GM12878 (cell line): ENCODE results near the gene PLSCR3. TPM values are rescaled to one million over a fixed set of nuclear protein-coding genes. Genes with fewer than 3 reads are reported as not detected.

Source experiments
- ATAC-seq: fragments of 200-7000 bp; cut with Tn5 transposase; 3 replicates; pipeline ENCODE4 v1.9.1; 2020; ENCODE audit warnings: mild to moderate bottlenecking, moderate library complexity
- BruUV-seq: library from RNA; stranded (reverse); fragments of 400-500 nt; replicated peaks from 2 replicates; lab custom pipeline; 2021; lab: Mats Ljungman, UMichigan
- CTCF ChIA-PET: fragments of 300-600 bp; sonication (Branson Sonifier 250); formaldehyde crosslinking; extraction: SDS; loops from one replicate; lab custom pipeline; 2021; ENCODE audit warnings: inconsistent platforms; lab: Yijun Ruan, JAX
- POLR2A ChIA-PET: fragments of 350-600 bp; formaldehyde crosslinking; extraction: SDS; loops from one replicate; lab custom pipeline; 2021; ENCODE audit warnings: inconsistent platforms; lab: Charles Lee
- RAD21 ChIA-PET: fragments of 300-600 bp; sonication (Branson Sonifier 250); formaldehyde crosslinking; loops from one replicate; lab custom pipeline; 2023; ENCODE audit warnings: antibody characterized with exemption; ENCODE audit not compliant: unreplicated experiment; lab: Charles Lee
- SMC1A ChIA-PET: fragments of 300-600 bp; sonication (Branson Sonifier 250); formaldehyde crosslinking; loops from one replicate; lab custom pipeline; 2023; ENCODE audit not compliant: unreplicated experiment, uncharacterized antibody; lab: Charles Lee
- DNase-seq: peaks from one replicate; pipeline ENCODE4 v3.0.0-alpha.2; 2011; ENCODE audit warnings: low read depth, low spot score
- FAIRE-seq: peaks from 3 replicates; lab custom pipeline; 2011; peaks lifted over from hg19 to GRCh38; lab: Jason Lieb, UNC
- H2AFZ ChIP-seq: 2 replicates; pipeline ENCODE4 v1.6.0; 2011; ENCODE audit warnings: low read depth, low read length, control low read depth; ENCODE audit not compliant: control insufficient read depth
- H3K27ac ChIP-seq: 2 replicates; pipeline ENCODE4 v1.5.1; 2011; ENCODE audit warnings: control low read depth; ENCODE audit not compliant: control insufficient read depth, insufficient read depth
- H3K27me3 ChIP-seq, 2 experiments: replicated peaks in 1 of 2; 2 replicates each; pipeline versions ENCODE4 v1.6.0 to v1.6.1; 2011; ENCODE audit warnings: low read length in 1 of 2; ENCODE audit not compliant: control insufficient read depth in 2 of 2, insufficient read depth in 2 of 2
- H3K36me3 ChIP-seq, 2 experiments: 2 replicates each; pipeline ENCODE4 v1.5.1; 2011; ENCODE audit warnings: low read length in 1 of 2; ENCODE audit not compliant: control insufficient read depth in 2 of 2, insufficient read depth in 2 of 2
- H3K4me1 ChIP-seq: 2 replicates; pipeline ENCODE4 v1.6.1; 2011; ENCODE audit warnings: mild to moderate bottlenecking, low read length, moderate library complexity, mixed read lengths; ENCODE audit not compliant: control insufficient read depth, insufficient read depth
- H3K4me2 ChIP-seq: 2 replicates; pipeline ENCODE4 v1.6.0; 2011; ENCODE audit warnings: control low read depth; ENCODE audit not compliant: control insufficient read depth, insufficient read depth
- H3K4me3 ChIP-seq: fragments of 200-600 bp; sonication (generic); 2 replicates; pipeline ENCODE4 v1.5.1; 2016
- H3K79me2 ChIP-seq: 2 replicates; pipeline ENCODE4 v1.6.0; 2011; ENCODE audit warnings: low read length; ENCODE audit not compliant: control insufficient read depth, insufficient read depth
- H3K9ac ChIP-seq: 2 replicates; pipeline ENCODE4 v1.8.0; 2011; ENCODE audit warnings: low read length, control low read depth, mixed read lengths; ENCODE audit not compliant: control insufficient read depth, insufficient read depth
- H3K9me3 ChIP-seq: replicated peaks from 3 replicates; pipeline ENCODE4 v1.5.1; 2011; ENCODE audit warnings: mild to moderate bottlenecking, low read length; ENCODE audit not compliant: control insufficient read depth, insufficient read depth
- H4K20me1 ChIP-seq: 2 replicates; pipeline ENCODE4 v1.6.0; 2011; ENCODE audit not compliant: control insufficient read depth, insufficient read depth
- FOXK2 ChIP-seq: fragments of 450-650 bp; IDR thresholded peaks from 2 replicates; pipeline ENCODE4 v1.6.1; 2017; ENCODE audit warnings: mild to moderate bottlenecking, moderate library complexity
- FOXM1 ChIP-seq: IDR thresholded peaks from 2 replicates; pipeline ENCODE4 v1.6.1; 2012; ENCODE audit warnings: low read depth, mild to moderate bottlenecking, inconsistent platforms, low read length, moderate library complexity
- HCFC1 ChIP-seq: fragments of 150-350 bp; IDR thresholded peaks from 2 replicates; pipeline ENCODE4 v1.6.1; 2014; ENCODE audit warnings: low read length
- JUNB ChIP-seq: IDR thresholded peaks from 2 replicates; pipeline ENCODE4 v1.6.1; 2016; ENCODE audit warnings: antibody characterized with exemption, mild to moderate bottlenecking
- MYB ChIP-seq: fragments of 150-350 bp; IDR thresholded peaks from 2 replicates; pipeline ENCODE4 v1.6.1; 2014; ENCODE audit warnings: mild to moderate bottlenecking, low read depth, low read length, borderline replicate concordance
- NFXL1 ChIP-seq: fragments of 450-650 bp; IDR thresholded peaks from 2 replicates; pipeline ENCODE4 v1.6.1; 2017; ENCODE audit warnings: antibody characterized with exemption, mild to moderate bottlenecking, borderline replicate concordance
- NFYB ChIP-seq: IDR thresholded peaks from 2 replicates; pipeline ENCODE4 v1.6.1; 2011; ENCODE audit warnings: low read depth, mild to moderate bottlenecking, low read length, improper control_type of control experiment, moderate library complexity; ENCODE audit not compliant: insufficient read depth
- POLR2AphosphoS2 ChIP-seq: IDR thresholded peaks from 2 replicates; pipeline ENCODE4 v1.6.1; 2011; ENCODE audit warnings: low read depth, mild to moderate bottlenecking, low read length, improper control_type of control experiment, moderate library complexity
- TCF3 ChIP-seq: IDR thresholded peaks from 2 replicates; pipeline ENCODE4 v1.6.1; 2012; ENCODE audit warnings: low read depth, mild to moderate bottlenecking, low read length, borderline replicate concordance; ENCODE audit not compliant: insufficient read depth
- WGBS: methylation state at CpG from one replicate; pipeline ENCODE4 v1.1.6; 2016; ENCODE audit warnings: low lambda C conversion rate; ENCODE audit not compliant: insufficient replicate concordance, insufficient coverage; ENCODE audit errors: missing lambda C conversion rate; 5-methylcytosine and 5-hydroxymethylcytosine counted together
- in situ Hi-C: fragments of 300-500 bp; cut with MboI; formaldehyde crosslinking; loops from 9 replicates; pipeline ENCODE4 v1.14.3; 2018; ENCODE audit warnings: mixed read lengths
- intact Hi-C: fragments of 100-400 bp; cut with micrococcal nuclease; formaldehyde crosslinking; loops from one replicate; pipeline ENCODE4 v1.14.2; 2022; ENCODE audit not compliant: unreplicated experiment
- polyA plus RNA-seq, 11 experiments: library from polyadenylated mRNA; depleted of rRNA in 4 of 11; unstranded in 6 of 11; stranded (reverse) in 5 of 11; fragments of >200 nt; fragmentation: Nextera tagmentation in 4 of 11; fragmentation: Illumina TruSeq in 1 of 11; extraction: Ambion mirVana in 4 of 11; extraction: Trizol in 1 of 11; gene quantifications; 1 replicate in 1 of 11; 2 replicates in 10 of 11; pipeline versions ENCODE4 v1.2.1 to v1.2.3, GENCODE V29; 2011 to 2016; ENCODE audit warnings: inconsistent platforms in 2 of 11, missing spikeins in 2 of 11, low read depth in 1 of 11
- total RNA-seq, 4 experiments: library from RNA; depleted of rRNA in 3 of 4; stranded (reverse); fragments of >200 nt in 3 of 4; fragmentation: Illumina TruSeq in 1 of 4; extraction: Trizol in 1 of 4; gene quantifications; 2 replicates each; pipeline versions ENCODE4 v1.2.1 to v1.2.3, GENCODE V29; 2013 to 2021
- TF ChIP-seq, protein P1 (sequence below): fragments of 450-650 bp; conservative IDR thresholded peaks from 2 replicates; pipeline ENCODE4 v1.6.1; 2017; ENCODE audit warnings: mild to moderate bottlenecking, moderate library complexity
- TF ChIP-seq, protein P2 (sequence below): fragments of 450-650 bp; IDR thresholded peaks from 2 replicates; pipeline ENCODE4 v1.6.1; 2018; ENCODE audit warnings: mild to moderate bottlenecking, low read depth, moderate library complexity; ENCODE audit not compliant: partially characterized antibody
- TF ChIP-seq, protein P3 (sequence below): IDR thresholded peaks from 2 replicates; pipeline ENCODE4 v1.6.1; 2011; ENCODE audit warnings: low read depth, low read length, improper control_type of control experiment, borderline replicate concordance
- TF ChIP-seq, protein P4 (sequence below): IDR thresholded peaks from 2 replicates; pipeline ENCODE4 v1.6.1; 2012; ENCODE audit warnings: low read depth, low read length, improper control_type of control experiment
- TF ChIP-seq, protein P5 (sequence below): fragments of 450-650 bp; IDR thresholded peaks from 2 replicates; pipeline ENCODE4 v1.6.1; 2016; ENCODE audit warnings: mild to moderate bottlenecking, moderate library complexity, borderline replicate concordance

PLSCR3 gene
- total and polyA plus RNA-seq, 10 of the 15 experiments (the other 5 are each of a cell fraction or from before 2014, with no cell fraction given): 9.9 to 51.4 (median 43.4) TPM

DNA sequence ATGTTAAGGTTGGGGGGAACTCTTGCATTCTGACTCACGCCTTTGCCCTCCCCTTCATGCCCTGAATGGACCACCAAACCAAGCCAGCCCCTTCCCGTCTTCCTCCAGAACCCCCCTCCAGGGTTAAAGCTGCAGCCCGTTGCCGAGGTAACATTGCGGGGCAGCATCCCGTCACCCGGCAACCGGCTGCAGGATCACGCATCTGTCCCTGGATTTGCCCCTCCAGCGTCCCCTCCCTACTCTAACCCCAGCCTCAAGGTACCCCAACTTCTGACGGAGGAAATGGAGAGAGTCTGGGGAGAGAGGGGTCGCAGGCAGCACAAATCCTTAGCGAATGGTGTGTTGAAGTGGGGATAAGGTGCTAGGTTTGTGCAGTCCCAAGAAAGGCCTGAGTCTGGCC lies 12.8 kb upstream of the PLSCR3 start:
- peaks cover 0 to 6% of the 10 kb centered on the region in 2 experiments; a peak in 2 of 4 replicates for H3K27me3 ChIP-seq
- in situ Hi-C loops: no loop called here
- H3K4me1 ChIP-seq: peaks cover 3% of the 10 kb centered on the region; the same call in 1 of the 2 replicates
- no peak for FAIRE-seq
- no peak overlapping the region for H3K4me3 ChIP-seq
- no peaks in the 10 kb centered on the region for H3K9me3 ChIP-seq
- ChIA-PET SMC1A (no interaction called here), CTCF (no interaction called here), POLR2A (no interaction called here), RAD21 (no interaction called here)
- no peak overlapping the region for H3K27ac ChIP-seq
- H3K36me3 ChIP-seq: no peaks in the 10 kb centered on the region
- H3K4me2 ChIP-seq: no peak overlapping the region
- ATAC-seq: no peak
- peaks cover 2% of the 10 kb centered on the region for H3K79me2 ChIP-seq
- no peak overlapping the region for H3K9ac ChIP-seq
- H4K20me1 ChIP-seq: no peaks in the 10 kb centered on the region
- no TSS peak for BruUV-seq
- no peak for DNase-seq
- 63% methylated on average over 13 of the region's 13 CpGs for WGBS
- intact Hi-C loops: no loop called here
- H2AFZ ChIP-seq: no peak overlapping the region
- TF ChIP-seq FOXK2 (no peak), NFYB (no peak), TCF3 (no peak), FOXM1 (no peak), HCFC1 (no peak), POLR2AphosphoS2 (no peak), JUNB (no peak), MYB (no peak), NFXL1 (no peak)
- TF ChIP-seq, protein P1, sequence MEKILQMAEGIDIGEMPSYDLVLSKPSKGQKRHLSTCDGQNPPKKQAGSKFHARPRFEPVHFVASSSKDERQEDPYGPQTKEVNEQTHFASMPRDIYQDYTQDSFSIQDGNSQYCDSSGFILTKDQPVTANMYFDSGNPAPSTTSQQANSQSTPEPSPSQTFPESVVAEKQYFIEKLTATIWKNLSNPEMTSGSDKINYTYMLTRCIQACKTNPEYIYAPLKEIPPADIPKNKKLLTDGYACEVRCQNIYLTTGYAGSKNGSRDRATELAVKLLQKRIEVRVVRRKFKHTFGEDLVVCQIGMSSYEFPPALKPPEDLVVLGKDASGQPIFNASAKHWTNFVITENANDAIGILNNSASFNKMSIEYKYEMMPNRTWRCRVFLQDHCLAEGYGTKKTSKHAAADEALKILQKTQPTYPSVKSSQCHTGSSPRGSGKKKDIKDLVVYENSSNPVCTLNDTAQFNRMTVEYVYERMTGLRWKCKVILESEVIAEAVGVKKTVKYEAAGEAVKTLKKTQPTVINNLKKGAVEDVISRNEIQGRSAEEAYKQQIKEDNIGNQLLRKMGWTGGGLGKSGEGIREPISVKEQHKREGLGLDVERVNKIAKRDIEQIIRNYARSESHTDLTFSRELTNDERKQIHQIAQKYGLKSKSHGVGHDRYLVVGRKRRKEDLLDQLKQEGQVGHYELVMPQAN: no peak
- TF ChIP-seq, protein P2, sequence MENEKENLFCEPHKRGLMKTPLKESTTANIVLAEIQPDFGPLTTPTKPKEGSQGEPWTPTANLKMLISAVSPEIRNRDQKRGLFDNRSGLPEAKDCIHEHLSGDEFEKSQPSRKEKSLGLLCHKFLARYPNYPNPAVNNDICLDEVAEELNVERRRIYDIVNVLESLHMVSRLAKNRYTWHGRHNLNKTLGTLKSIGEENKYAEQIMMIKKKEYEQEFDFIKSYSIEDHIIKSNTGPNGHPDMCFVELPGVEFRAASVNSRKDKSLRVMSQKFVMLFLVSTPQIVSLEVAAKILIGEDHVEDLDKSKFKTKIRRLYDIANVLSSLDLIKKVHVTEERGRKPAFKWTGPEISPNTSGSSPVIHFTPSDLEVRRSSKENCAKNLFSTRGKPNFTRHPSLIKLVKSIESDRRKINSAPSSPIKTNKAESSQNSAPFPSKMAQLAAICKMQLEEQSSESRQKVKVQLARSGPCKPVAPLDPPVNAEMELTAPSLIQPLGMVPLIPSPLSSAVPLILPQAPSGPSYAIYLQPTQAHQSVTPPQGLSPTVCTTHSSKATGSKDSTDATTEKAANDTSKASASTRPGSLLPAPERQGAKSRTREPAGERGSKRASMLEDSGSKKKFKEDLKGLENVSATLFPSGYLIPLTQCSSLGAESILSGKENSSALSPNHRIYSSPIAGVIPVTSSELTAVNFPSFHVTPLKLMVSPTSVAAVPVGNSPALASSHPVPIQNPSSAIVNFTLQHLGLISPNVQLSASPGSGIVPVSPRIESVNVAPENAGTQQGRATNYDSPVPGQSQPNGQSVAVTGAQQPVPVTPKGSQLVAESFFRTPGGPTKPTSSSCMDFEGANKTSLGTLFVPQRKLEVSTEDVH: no peak
- TF ChIP-seq, protein P3, sequence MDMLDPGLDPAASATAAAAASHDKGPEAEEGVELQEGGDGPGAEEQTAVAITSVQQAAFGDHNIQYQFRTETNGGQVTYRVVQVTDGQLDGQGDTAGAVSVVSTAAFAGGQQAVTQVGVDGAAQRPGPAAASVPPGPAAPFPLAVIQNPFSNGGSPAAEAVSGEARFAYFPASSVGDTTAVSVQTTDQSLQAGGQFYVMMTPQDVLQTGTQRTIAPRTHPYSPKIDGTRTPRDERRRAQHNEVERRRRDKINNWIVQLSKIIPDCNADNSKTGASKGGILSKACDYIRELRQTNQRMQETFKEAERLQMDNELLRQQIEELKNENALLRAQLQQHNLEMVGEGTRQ: no peak
- TF ChIP-seq, protein P4, sequence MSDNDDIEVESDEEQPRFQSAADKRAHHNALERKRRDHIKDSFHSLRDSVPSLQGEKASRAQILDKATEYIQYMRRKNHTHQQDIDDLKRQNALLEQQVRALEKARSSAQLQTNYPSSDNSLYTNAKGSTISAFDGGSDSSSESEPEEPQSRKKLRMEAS: no peak
- TF ChIP-seq, protein P5, sequence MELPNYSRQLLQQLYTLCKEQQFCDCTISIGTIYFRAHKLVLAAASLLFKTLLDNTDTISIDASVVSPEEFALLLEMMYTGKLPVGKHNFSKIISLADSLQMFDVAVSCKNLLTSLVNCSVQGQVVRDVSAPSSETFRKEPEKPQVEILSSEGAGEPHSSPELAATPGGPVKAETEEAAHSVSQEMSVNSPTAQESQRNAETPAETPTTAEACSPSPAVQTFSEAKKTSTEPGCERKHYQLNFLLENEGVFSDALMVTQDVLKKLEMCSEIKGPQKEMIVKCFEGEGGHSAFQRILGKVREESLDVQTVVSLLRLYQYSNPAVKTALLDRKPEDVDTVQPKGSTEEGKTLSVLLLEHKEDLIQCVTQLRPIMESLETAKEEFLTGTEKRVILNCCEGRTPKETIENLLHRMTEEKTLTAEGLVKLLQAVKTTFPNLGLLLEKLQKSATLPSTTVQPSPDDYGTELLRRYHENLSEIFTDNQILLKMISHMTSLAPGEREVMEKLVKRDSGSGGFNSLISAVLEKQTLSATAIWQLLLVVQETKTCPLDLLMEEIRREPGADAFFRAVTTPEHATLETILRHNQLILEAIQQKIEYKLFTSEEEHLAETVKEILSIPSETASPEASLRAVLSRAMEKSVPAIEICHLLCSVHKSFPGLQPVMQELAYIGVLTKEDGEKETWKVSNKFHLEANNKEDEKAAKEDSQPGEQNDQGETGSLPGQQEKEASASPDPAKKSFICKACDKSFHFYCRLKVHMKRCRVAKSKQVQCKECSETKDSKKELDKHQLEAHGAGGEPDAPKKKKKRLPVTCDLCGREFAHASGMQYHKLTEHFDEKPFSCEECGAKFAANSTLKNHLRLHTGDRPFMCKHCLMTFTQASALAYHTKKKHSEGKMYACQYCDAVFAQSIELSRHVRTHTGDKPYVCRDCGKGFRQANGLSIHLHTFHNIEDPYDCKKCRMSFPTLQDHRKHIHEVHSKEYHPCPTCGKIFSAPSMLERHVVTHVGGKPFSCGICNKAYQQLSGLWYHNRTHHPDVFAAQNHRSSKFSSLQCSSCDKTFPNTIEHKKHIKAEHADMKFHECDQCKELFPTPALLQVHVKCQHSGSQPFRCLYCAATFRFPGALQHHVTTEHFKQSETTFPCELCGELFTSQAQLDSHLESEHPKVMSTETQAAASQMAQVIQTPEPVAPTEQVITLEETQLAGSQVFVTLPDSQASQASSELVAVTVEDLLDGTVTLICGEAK: no peak
